PC-9 (cell line): ENCODE results near the gene GCK. TPM values are rescaled to one million over a fixed set of nuclear protein-coding genes. Genes with fewer than 3 reads are reported as not detected.

Source experiments
- BruUV-seq: library from RNA; stranded (reverse); fragments of 400-500 nt; replicated peaks from 2 replicates; lab custom pipeline; 2021; lab: Mats Ljungman, UMichigan
- CTCF ChIA-PET: fragments of 300-600 bp; sonication (Branson Sonifier 250); formaldehyde crosslinking; loops from one replicate; lab custom pipeline; 2022; ENCODE audit warnings: antibody characterized with exemption; lab: Charles Lee
- POLR2A ChIA-PET: fragments of 300-600 bp; sonication (Branson Sonifier 250); formaldehyde crosslinking; loops from one replicate; lab custom pipeline; 2022; ENCODE audit warnings: antibody characterized with exemption; ENCODE audit not compliant: unreplicated experiment; lab: Charles Lee
- DNase-seq, 2 experiments: peaks; one replicate each; pipeline versions ENCODE4 v3.0.0 to v3.0.0-alpha.2; 2015 to 2022; ENCODE audit warnings: mixed read lengths in 1 of 2
- H2AFZ ChIP-seq: fragments of 200-600 bp; sonication (generic); 2 replicates; pipeline ENCODE4 v1.8.1; 2017; ENCODE audit warnings: antibody characterized with exemption
- H3F3A ChIP-seq: fragments of 200-600 bp; sonication (generic); 2 replicates; pipeline ENCODE4 v1.8.1; 2017; ENCODE audit warnings: antibody characterized with exemption, mild to moderate bottlenecking, low read depth; ENCODE audit not compliant: insufficient read depth
- H3K27ac ChIP-seq: fragments of 200-600 bp; sonication (generic); 2 replicates; pipeline ENCODE4 v1.6.1; 2016; ENCODE audit warnings: mixed run types
- H3K27me3 ChIP-seq: fragments of 200-600 bp; sonication (generic); 2 replicates; pipeline ENCODE4 v1.6.1; 2016; ENCODE audit warnings: low read depth, mixed run types; ENCODE audit not compliant: insufficient read depth
- H3K36me3 ChIP-seq: fragments of 200-600 bp; sonication (generic); 2 replicates; pipeline ENCODE4 v1.6.1; 2016; ENCODE audit warnings: low read depth, mixed run types
- H3K4me1 ChIP-seq: fragments of 200-600 bp; sonication (generic); replicated peaks from 2 replicates; pipeline ENCODE4 v1.6.1; 2016; ENCODE audit warnings: mixed run types; ENCODE audit not compliant: insufficient read depth
- H3K4me2 ChIP-seq: fragments of 200-600 bp; sonication (generic); 2 replicates; pipeline ENCODE4 v1.6.1; 2017; ENCODE audit warnings: mixed run types
- H3K4me3 ChIP-seq: fragments of 200-600 bp; sonication (generic); 2 replicates; pipeline ENCODE4 v1.6.1; 2016; ENCODE audit warnings: mixed run types
- H3K79me2 ChIP-seq: fragments of 200-600 bp; sonication (generic); 2 replicates; pipeline ENCODE4 v1.6.1; 2017; ENCODE audit warnings: low read depth, mixed run types
- H3K9me2 ChIP-seq: fragments of 200-600 bp; sonication (generic); 2 replicates; pipeline ENCODE4 v1.8.1; 2017; ENCODE audit warnings: mild to moderate bottlenecking; ENCODE audit not compliant: insufficient read depth
- H3K9me3 ChIP-seq: fragments of 200-600 bp; sonication (generic); 2 replicates; pipeline ENCODE4 v1.8.1; 2016; ENCODE audit warnings: low read depth; ENCODE audit not compliant: insufficient read depth
- H4K20me1 ChIP-seq: fragments of 200-600 bp; sonication (generic); 2 replicates; pipeline ENCODE4 v1.8.1; 2017; ENCODE audit not compliant: insufficient read depth
- EZH2 ChIP-seq: fragments of 200-600 bp; sonication (generic); IDR thresholded peaks from 2 replicates; pipeline ENCODE4 v1.8.0; 2017; ENCODE audit warnings: antibody characterized with exemption, low read depth
- intact Hi-C: fragments of 100-400 bp; cut with micrococcal nuclease; formaldehyde crosslinking; loops from one replicate; pipeline ENCODE4 v1.10.0; 2022; ENCODE audit not compliant: unreplicated experiment
- total RNA-seq: library from RNA; stranded (reverse); gene quantifications from 2 replicates; pipeline ENCODE4 v1.2.3, GENCODE V29; 2021
- TF ChIP-seq, protein P1 (sequence below): fragments of 200-600 bp; sonication (generic); conservative IDR thresholded peaks from 2 replicates; pipeline ENCODE4 v1.6.1; 2017; ENCODE audit warnings: mixed run types, antibody characterized with exemption, mild to moderate bottlenecking, moderate library complexity

GCK gene
- total RNA-seq, 1 experiment from 2014 or later = not detected

DNA sequence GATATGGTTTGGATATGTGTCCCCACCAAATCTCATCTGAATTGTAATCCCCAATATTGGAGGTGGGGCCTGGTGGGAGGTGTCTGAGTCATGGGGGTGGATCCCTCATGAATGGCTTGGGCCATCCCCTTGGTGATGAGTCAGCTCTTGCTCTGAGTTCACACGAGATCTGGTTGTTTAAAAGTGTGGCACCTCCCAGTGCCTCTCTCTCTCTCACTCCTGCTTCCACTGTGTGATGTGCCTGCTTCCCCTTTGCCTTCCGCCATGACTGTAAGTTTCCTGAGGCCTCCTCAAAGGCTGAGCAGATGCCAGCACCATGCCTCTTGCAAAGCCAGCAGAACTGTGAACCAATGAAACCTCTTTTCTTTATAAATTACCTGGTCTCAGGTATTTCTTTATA, 4.8 kb upstream of the GCK start:
- Histone ChIP-seq H3K36me3 (no peaks in the 10 kb centered on the region), H3K9me2 (no peaks in the 10 kb centered on the region), H3K4me3 (no peak overlapping the region), H3K9me3 (no peaks in the 10 kb centered on the region), H3K27ac (no peak overlapping the region), H2AFZ (no peak overlapping the region), H3F3A (peaks cover 6% of the 10 kb centered on the region; the same call in 1 of the 2 replicates), H3K27me3 (no peaks in the 10 kb centered on the region), H3K4me2 (no peak overlapping the region), H4K20me1 (no peaks in the 10 kb centered on the region), H3K4me1 (no peaks in the 10 kb centered on the region), H3K79me2 (no peaks in the 10 kb centered on the region)
- CTCF ChIA-PET = interaction anchor here (0.6 kb wide), 1 partner anchor 197 kb away, joined by 3 read pairs; no protein-coding TSS in a partner anchor
- intact Hi-C loops = no loop called here
- POLR2A ChIA-PET = no interaction called here
- BruUV-seq = no TSS peak
- no peak for DNase-seq
- no peak for TF ChIP-seq EZH2
- TF ChIP-seq, protein P1, sequence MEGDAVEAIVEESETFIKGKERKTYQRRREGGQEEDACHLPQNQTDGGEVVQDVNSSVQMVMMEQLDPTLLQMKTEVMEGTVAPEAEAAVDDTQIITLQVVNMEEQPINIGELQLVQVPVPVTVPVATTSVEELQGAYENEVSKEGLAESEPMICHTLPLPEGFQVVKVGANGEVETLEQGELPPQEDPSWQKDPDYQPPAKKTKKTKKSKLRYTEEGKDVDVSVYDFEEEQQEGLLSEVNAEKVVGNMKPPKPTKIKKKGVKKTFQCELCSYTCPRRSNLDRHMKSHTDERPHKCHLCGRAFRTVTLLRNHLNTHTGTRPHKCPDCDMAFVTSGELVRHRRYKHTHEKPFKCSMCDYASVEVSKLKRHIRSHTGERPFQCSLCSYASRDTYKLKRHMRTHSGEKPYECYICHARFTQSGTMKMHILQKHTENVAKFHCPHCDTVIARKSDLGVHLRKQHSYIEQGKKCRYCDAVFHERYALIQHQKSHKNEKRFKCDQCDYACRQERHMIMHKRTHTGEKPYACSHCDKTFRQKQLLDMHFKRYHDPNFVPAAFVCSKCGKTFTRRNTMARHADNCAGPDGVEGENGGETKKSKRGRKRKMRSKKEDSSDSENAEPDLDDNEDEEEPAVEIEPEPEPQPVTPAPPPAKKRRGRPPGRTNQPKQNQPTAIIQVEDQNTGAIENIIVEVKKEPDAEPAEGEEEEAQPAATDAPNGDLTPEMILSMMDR = no peak

DNA sequence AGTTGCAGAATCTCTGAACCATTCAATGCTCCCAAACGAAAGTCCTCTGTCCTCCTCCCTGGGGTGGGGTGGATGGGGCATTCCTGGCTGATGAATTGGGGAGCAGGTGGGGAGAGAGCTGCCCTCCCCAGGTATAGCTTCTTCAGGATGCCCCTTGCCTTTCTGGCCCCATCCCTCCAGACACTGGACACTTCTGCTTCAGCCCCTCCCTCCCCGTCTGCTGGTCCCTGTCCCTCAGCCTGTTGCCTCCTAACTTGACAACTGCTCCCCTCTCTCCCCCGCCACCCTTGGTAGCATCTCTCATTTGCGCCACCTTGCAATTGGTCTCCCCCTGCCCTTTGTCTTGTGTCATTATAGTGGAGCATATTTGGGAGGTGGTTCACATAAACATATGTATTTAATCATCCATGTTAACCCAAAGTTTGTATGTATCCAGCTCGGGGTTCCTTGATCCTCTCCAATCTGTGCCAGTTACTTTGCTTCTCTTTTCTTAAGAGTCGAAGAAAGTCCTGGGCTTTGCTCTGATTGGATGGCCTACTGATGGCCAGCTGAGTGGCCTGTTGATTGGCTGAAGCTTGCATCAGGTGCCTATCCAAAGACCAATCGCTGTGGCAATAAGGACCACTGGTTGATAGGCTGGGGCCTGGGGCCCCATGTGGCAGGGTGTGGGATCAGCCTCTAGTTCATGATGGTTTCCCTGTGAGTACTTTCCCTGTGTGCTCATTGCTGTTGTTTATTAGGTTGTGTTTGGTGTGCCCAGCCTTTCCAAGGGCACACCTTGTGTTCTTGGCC, 4.0 kb upstream of the GCK start:
- H3K27me3 ChIP-seq = no peaks in the 10 kb centered on the region
- no peaks in the 10 kb centered on the region for H3K9me2 ChIP-seq
- no peak for DNase-seq
- no peak overlapping the region for H3K4me2 ChIP-seq
- peaks cover 6% of the 10 kb centered on the region; the same call in 1 of the 2 replicates for H3F3A ChIP-seq
- BruUV-seq = no TSS peak
- TF ChIP-seq EZH2 = no peak
- TF ChIP-seq, protein P1 = no peak
- CTCF ChIA-PET = interaction anchor here (0.7 kb wide), 1 partner anchor 12 kb away, joined by 4 read pairs; no protein-coding TSS in a partner anchor
- H3K4me3 ChIP-seq = no peak overlapping the region
- H3K9me3 ChIP-seq = no peaks in the 10 kb centered on the region
- intact Hi-C loops = no loop called here
- POLR2A ChIA-PET = no interaction called here
- no peaks in the 10 kb centered on the region for H3K36me3 ChIP-seq
- H2AFZ ChIP-seq = no peak overlapping the region
- no peaks in the 10 kb centered on the region for H3K4me1 ChIP-seq
- no peak overlapping the region for H3K27ac ChIP-seq
- H3K79me2 ChIP-seq = no peaks in the 10 kb centered on the region
- H4K20me1 ChIP-seq = no peaks in the 10 kb centered on the region

DNA sequence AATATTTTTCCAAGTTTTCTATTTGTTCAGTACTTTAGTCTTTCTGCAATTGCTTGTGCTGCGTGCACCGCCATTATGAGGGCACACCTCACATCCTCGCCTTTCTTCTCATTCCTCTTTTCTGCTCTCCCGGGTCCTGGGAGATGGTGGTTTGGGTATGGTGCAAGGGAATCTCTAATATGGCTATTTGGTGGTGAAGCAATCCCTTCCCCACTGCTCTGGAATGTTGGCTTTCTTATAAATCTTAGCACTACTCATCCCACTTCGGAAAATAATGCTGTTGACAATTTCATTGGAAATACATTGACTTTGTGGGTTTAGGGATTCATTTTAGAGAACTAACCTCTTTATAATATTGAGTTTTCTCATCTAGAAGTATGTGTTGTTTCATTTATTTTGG, 1.9 kb upstream of the GCK start:
- Histone ChIP-seq H4K20me1 (no peaks in the 10 kb centered on the region), H3K36me3 (no peaks in the 10 kb centered on the region), H3K9me2 (no peaks in the 10 kb centered on the region), H3F3A (peaks cover 6% of the 10 kb centered on the region; the same call in 1 of the 2 replicates), H3K4me1 (peaks cover 3% of the 10 kb centered on the region; the same call in 1 of the 2 replicates), H3K4me2 (no peak overlapping the region), H3K9me3 (no peaks in the 10 kb centered on the region), H3K27me3 (no peaks in the 10 kb centered on the region), H3K4me3 (no peak overlapping the region), H3K27ac (no peak overlapping the region), H2AFZ (no peak overlapping the region), H3K79me2 (no peaks in the 10 kb centered on the region)
- ChIA-PET CTCF (no interaction called here), POLR2A (no interaction called here)
- TF ChIP-seq EZH2 = no peak
- TF ChIP-seq, protein P1 = no peak
- no TSS peak for BruUV-seq
- intact Hi-C loops = no loop called here
- no peak for DNase-seq
